Activated naive CD4-positive, alpha-beta T cell treated with anti-CD3 and anti-CD28 coated beads for 36 hours (primary cell): ENCODE measurements around the gene CASS4. TPM values are rescaled to one million over a fixed set of nuclear protein-coding genes. Genes with fewer than 3 reads are reported as not detected.

Experiments used
- CTCF ChIA-PET: fragments of 350-600 bp; sonication (Branson Sonifier 250); formaldehyde crosslinking; loops from one replicate; lab custom pipeline; 2021; ENCODE audit warnings: antibody characterized with exemption; lab: Charles Lee
- DNase-seq: peaks from one replicate; pipeline ENCODE4 v3.0.0-alpha.2; 2020
- H3K27ac Mint-ChIP-seq: one replicate; pipeline ENCODE4 v1.8.0; 2021; ENCODE audit warnings: mild to moderate bottlenecking, mixed read lengths
- H3K27me3 Mint-ChIP-seq: one replicate; pipeline ENCODE4 v1.8.0; 2021; ENCODE audit warnings: low read depth, mixed read lengths
- H3K36me3 Mint-ChIP-seq: one replicate; pipeline ENCODE4 v1.8.0; 2021; ENCODE audit warnings: low read depth, mixed read lengths
- H3K4me1 Mint-ChIP-seq: one replicate; pipeline ENCODE4 v1.8.0; 2021; ENCODE audit warnings: low read depth, mixed read lengths
- H3K4me3 Mint-ChIP-seq: one replicate; pipeline ENCODE4 v1.8.0; 2021; ENCODE audit warnings: mild to moderate bottlenecking, moderate library complexity, mixed read lengths
- H3K9me3 Mint-ChIP-seq: one replicate; pipeline ENCODE4 v1.8.0; 2021; ENCODE audit warnings: mixed read lengths
- intact Hi-C: fragments of 100-400 bp; cut with micrococcal nuclease; formaldehyde crosslinking; loops from one replicate; pipeline ENCODE4 v1.15.1; 2023
- total RNA-seq, 2 experiments: library from RNA; stranded (reverse); gene quantifications; one replicate each; pipeline ENCODE4 v1.2.3, GENCODE V29; 2021

The CASS4 gene
- total RNA-seq, 2 experiments from 2014 or later, result 5.1 to 5.2 TPM

DNA sequence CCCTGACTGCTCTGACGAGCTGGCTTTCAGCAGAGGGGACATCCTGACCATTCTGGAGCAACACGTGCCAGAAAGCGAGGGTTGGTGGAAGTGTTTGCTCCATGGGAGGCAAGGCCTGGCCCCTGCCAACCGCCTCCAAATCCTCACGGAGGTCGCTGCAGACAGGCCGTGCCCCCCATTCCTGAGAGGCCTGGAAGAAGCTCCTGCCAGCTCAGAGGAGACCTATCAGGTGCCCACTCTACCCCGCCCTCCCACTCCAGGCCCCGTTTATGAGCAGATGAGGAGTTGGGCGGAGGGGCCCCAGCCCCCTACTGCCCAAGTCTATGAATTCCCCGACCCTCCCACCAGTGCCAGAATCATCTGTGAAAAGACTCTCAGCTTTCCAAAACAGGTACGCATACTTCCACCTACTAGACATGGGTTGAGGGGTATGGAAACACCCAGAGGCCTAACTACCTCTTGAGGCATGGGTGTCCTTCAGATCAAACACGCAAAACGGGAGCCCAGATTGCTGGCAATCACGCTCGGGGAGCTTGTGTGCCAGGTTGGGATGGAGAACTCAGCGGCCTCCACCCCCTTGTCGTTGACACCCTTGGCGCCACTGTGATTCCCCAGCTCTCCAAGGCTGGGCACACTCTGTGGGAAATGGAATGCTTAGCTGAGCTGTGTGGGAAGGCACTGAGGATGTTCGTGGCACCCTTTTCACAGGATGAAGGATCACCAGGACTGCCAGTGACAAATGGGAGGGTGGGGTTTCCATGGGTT, 25.3 kb downstream of the CASS4 start:
- H3K9me3 Mint-ChIP-seq, result no peaks in the 10 kb centered on the region
- intact Hi-C loops, result no loop called here
- no peaks in the 10 kb centered on the region for H3K27me3 Mint-ChIP-seq
- CTCF ChIA-PET, result no interaction called here
- H3K4me1 Mint-ChIP-seq, result peaks cover 49% of the 10 kb centered on the region
- no peak for DNase-seq
- H3K27ac Mint-ChIP-seq, result no peak overlapping the region
- H3K36me3 Mint-ChIP-seq, result peaks cover 3% of the 10 kb centered on the region
- H3K4me3 Mint-ChIP-seq, result no peak overlapping the region

DNA sequence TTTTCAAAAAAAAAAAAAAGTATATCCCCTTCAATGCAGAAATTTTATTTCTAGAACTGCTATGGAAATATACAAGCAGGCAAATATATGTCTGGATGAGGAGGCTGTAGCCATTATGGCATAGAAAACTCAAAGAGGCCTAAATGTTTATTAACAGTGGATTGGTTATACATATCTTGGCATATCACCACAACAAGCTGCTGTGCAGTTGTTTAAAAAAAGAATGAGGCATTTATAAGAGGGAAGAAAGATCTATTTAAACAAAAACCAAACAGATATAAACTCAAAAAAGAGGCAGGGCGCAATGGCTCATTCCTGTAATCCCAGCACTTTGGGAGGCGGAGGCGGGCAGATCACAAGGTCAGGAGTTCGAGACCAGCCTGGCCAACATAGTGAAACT, 26.2 kb downstream of the CASS4 start:
- CTCF ChIA-PET, result interaction anchor here (1.7 kb wide), 1 partner anchor 43 kb away, joined by 3 read pairs; no protein-coding TSS in a partner anchor
- H3K27me3 Mint-ChIP-seq, result no peaks in the 10 kb centered on the region
- no peaks in the 10 kb centered on the region for H3K9me3 Mint-ChIP-seq
- DNase-seq, result no peak
- H3K36me3 Mint-ChIP-seq, result peaks cover 2% of the 10 kb centered on the region
- H3K4me1 Mint-ChIP-seq, result peaks cover 50% of the 10 kb centered on the region
- H3K4me3 Mint-ChIP-seq, result no peak overlapping the region
- H3K27ac Mint-ChIP-seq, result no peak overlapping the region
- intact Hi-C loops, result no loop called here

DNA sequence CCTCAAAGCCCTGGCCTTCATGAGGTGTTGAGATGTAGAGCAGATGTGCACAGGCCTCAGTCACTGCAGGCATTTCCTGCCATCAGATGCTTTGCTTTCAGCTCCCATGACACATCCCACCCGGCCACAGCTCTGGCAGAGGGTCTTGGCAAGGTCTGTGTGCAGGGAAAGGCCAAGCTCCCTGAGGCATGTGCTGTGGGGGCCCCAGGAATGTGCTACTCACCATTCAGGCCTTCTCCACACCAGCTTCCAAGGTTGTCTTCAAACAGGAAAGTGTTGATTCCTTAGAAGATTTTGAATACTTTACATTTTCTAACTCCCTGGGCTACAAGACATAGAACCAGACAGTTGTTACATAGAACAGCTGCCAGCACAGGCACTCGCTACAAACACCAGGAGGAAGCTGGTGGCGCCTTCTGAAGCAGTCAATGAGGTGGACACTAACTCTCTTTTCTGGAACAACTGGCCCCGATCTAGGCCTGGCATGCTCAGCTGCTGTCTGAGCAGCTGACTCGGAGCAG, 27.8 kb downstream of the CASS4 start:
- intact Hi-C loops, result loop anchor here (1.0 kb wide), 4 partner anchors 11 to 48 kb away; partner anchors contain the start of genes AURKA, CASS4 and CSTF1
- Mint-ChIP-seq H3K4me1 (peaks cover 40% of the 10 kb centered on the region), H3K36me3 (peaks cover 3% of the 10 kb centered on the region), H3K4me3 (no peak overlapping the region), H3K27ac (peak overlapping the region; percentile 77), H3K9me3 (no peaks in the 10 kb centered on the region), H3K27me3 (no peaks in the 10 kb centered on the region)
- DNase-seq, result peak; percentile 38
- CTCF ChIA-PET, result interaction anchor here (1.2 to 1.7 kb wide), 2 partner anchors 17 to 45 kb away, joined by 3 read pairs; no protein-coding TSS in a partner anchor

DNA sequence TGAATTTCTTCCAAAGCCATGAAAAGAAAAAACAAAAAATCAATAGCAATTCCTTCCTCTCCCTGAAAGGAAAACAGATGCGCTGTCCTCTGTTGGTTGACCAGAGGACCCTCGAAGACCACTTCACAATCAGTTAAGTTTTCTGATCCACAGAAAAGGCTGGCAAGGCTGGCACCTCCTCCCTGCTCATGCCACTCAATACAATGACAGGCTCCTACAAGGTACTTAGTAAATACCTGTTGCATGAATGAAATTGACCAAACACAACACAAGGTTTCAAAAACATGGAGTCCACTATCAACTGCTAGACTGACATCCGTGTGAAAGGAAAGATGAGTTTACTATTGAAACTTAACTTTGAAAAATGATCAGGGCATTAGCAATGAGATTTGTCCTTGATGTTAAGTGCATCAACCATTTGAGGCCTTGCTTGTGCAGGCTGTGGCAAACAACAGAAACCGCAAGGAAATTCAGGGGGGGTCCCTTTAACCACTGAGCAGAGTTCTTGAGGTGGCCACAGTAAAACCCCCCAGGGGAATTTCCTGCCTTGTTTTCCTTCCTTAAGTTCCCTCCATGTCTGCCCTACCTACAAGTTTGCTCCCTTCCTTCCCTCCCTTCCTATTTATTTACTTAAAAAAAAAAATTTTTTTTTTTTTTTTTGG, 28.4 kb downstream of the CASS4 start:
- Mint-ChIP-seq H3K4me1 (peaks cover 38% of the 10 kb centered on the region), H3K27ac (peak overlapping the region; percentile 77), H3K27me3 (no peaks in the 10 kb centered on the region), H3K36me3 (peaks cover 3% of the 10 kb centered on the region), H3K9me3 (no peaks in the 10 kb centered on the region), H3K4me3 (no peak overlapping the region)
- intact Hi-C loops, result loop anchor here (1.0 kb wide), 5 partner anchors 11 to 48 kb away; partner anchors contain the start of genes AURKA, CASS4, CSTF1 and RTF2
- CTCF ChIA-PET, result interaction anchor here (1.2 kb wide), 1 partner anchor 18 kb away, joined by 3 read pairs; no protein-coding TSS in a partner anchor
- peak; percentile 89 for DNase-seq

- CTCF ChIA-PET, result interaction anchor here (0.8 kb wide), 1 partner anchor 19 kb away, joined by 6 read pairs; no protein-coding TSS in a partner anchor
- Mint-ChIP-seq H3K36me3 (peaks cover 3% of the 10 kb centered on the region), H3K27me3 (no peaks in the 10 kb centered on the region), H3K4me3 (no peak overlapping the region), H3K27ac (peak overlapping the region; percentile 77), H3K4me1 (peaks cover 38% of the 10 kb centered on the region), H3K9me3 (no peaks in the 10 kb centered on the region)
- intact Hi-C loops, result no loop called here
- peak; percentile 30 for DNase-seq
These were observed 30.6 kb downstream of the CASS4 start for GRCh38 chr20:56442389-56443365.

GRCh38 chr20:56443654-56444540, 31.8 kb downstream of the CASS4 start:
- H3K27ac Mint-ChIP-seq, result peak overlapping the region; percentile 26
- CTCF ChIA-PET, result no interaction called here
- no peaks in the 10 kb centered on the region for H3K27me3 Mint-ChIP-seq
- H3K4me3 Mint-ChIP-seq, result no peak overlapping the region
- H3K9me3 Mint-ChIP-seq, result no peaks in the 10 kb centered on the region
- peaks cover 3% of the 10 kb centered on the region for H3K36me3 Mint-ChIP-seq
- H3K4me1 Mint-ChIP-seq, result peaks cover 31% of the 10 kb centered on the region
- no peak for DNase-seq
- intact Hi-C loops, result no loop called here

DNA sequence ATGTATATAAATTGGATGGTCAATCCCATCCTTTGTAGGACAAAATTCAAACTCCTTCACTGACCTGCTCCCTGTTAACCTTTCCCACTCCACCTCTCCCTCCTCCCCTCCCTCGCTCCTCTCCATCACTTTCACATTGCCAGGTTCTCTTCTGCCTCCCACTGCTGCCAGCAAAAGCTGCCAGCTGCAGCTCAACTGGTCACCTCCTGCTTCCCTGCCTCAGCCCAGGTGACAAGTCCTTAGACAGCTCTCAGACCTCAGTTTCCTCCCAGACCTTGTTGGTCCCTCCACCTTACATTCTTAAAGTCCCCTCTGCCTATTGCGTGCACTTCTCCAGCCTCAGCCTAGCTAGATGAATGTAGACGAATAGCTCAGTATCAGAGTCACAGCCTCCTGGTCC, 33.1 kb downstream of the CASS4 start:
- no peak for DNase-seq
- Mint-ChIP-seq H3K27me3 (no peaks in the 10 kb centered on the region), H3K4me1 (peaks cover 23% of the 10 kb centered on the region), H3K9me3 (no peaks in the 10 kb centered on the region), H3K4me3 (no peak overlapping the region), H3K27ac (no peak overlapping the region), H3K36me3 (peaks cover 3% of the 10 kb centered on the region)
- CTCF ChIA-PET, result interaction anchor here (0.6 kb wide), 1 partner anchor 69 kb away, joined by 5 read pairs; no protein-coding TSS in a partner anchor
- intact Hi-C loops, result no loop called here

GRCh38 chr20:56445540-56445939, 33.5 kb downstream of the CASS4 start:
- peaks cover 3% of the 10 kb centered on the region for H3K36me3 Mint-ChIP-seq
- no peaks in the 10 kb centered on the region for H3K9me3 Mint-ChIP-seq
- CTCF ChIA-PET, result interaction anchor here (0.6 kb wide), 1 partner anchor 70 kb away, joined by 5 read pairs; no protein-coding TSS in a partner anchor
- H3K27ac Mint-ChIP-seq, result no peak overlapping the region
- peaks cover 19% of the 10 kb centered on the region for H3K4me1 Mint-ChIP-seq
- no peak for DNase-seq
- H3K4me3 Mint-ChIP-seq, result no peak overlapping the region
- intact Hi-C loops, result no loop called here
- H3K27me3 Mint-ChIP-seq, result no peaks in the 10 kb centered on the region

- intact Hi-C loops, result no loop called here
- no peak overlapping the region for H3K4me3 Mint-ChIP-seq
- H3K36me3 Mint-ChIP-seq, result peaks cover 7% of the 10 kb centered on the region
- H3K4me1 Mint-ChIP-seq, result peaks cover 9% of the 10 kb centered on the region
- no peak for DNase-seq
- no peaks in the 10 kb centered on the region for H3K9me3 Mint-ChIP-seq
- no peaks in the 10 kb centered on the region for H3K27me3 Mint-ChIP-seq
- H3K27ac Mint-ChIP-seq, result no peak overlapping the region
- CTCF ChIA-PET, result no interaction called here
These were observed 35.2 kb downstream of the CASS4 start for GRCh38 chr20:56447227-56447626.

DNA sequence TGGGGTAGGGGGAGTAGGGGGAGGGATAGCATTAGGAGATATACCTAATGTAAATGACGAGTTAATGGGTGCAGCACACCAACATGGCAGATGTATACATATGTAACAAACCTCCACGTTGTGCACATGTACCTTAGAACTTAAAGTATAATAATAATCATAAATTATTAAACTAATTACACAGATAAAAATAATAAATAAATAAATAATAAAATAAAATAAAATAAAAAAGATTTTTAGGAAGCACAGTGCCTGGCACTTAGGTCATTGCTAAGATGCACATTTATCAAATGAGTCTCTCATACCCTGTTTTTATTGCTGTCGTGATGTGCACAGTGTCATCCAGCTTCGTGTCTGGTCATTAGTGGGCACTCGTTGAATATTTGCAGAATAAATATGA, 37.4 kb downstream of the CASS4 start:
- intact Hi-C loops, result no loop called here
- H3K4me3 Mint-ChIP-seq, result no peak overlapping the region
- H3K4me1 Mint-ChIP-seq, result peaks cover 10% of the 10 kb centered on the region
- peaks cover 8% of the 10 kb centered on the region for H3K36me3 Mint-ChIP-seq
- CTCF ChIA-PET, result no interaction called here
- no peaks in the 10 kb centered on the region for H3K27me3 Mint-ChIP-seq
- DNase-seq, result no peak
- no peak overlapping the region for H3K27ac Mint-ChIP-seq
- no peaks in the 10 kb centered on the region for H3K9me3 Mint-ChIP-seq
